PC-3 (cell line): ENCODE data around the gene COG5. TPM values are rescaled to one million over a fixed set of nuclear protein-coding genes. Genes with fewer than 3 reads are reported as not detected.

Source experiments
- ATAC-seq: fragments of 200-7000 bp; cut with Tn5 transposase; 2 replicates; pipeline ENCODE4 v1.9.1; 2020; ENCODE audit warnings: mild to moderate bottlenecking, moderate library complexity
- BruUV-seq: library from RNA; stranded (reverse); fragments of 400-500 nt; replicated peaks from 2 replicates; lab custom pipeline; 2021; lab: Mats Ljungman, UMichigan
- CTCF ChIA-PET: fragments of 300-600 bp; sonication (Branson Sonifier 250); formaldehyde crosslinking; loops from one replicate; lab custom pipeline; 2022; ENCODE audit warnings: antibody characterized with exemption; lab: Charles Lee
- POLR2A ChIA-PET: fragments of 300-600 bp; sonication (Branson Sonifier 250); formaldehyde crosslinking; loops from one replicate; lab custom pipeline; 2022; ENCODE audit warnings: antibody characterized with exemption; ENCODE audit not compliant: unreplicated experiment; lab: Charles Lee
- DNase-seq: peaks from one replicate; pipeline ENCODE4 v3.0.0-alpha.2; 2015
- H2AFZ ChIP-seq: fragments of 300-600 bp; sonication (generic); 2 replicates; pipeline ENCODE4 v1.6.0; 2016; ENCODE audit warnings: antibody characterized with exemption, low read length
- H3F3A ChIP-seq: fragments of 300-600 bp; sonication (generic); one replicate; pipeline ENCODE4 v1.6.0; 2017; ENCODE audit warnings: antibody characterized with exemption, low read length, control low read depth, mild to moderate bottlenecking; ENCODE audit not compliant: unreplicated experiment
- H3K27ac ChIP-seq: fragments of 300-600 bp; sonication (generic); 2 replicates; pipeline ENCODE4 v1.5.1; 2016; ENCODE audit warnings: mild to moderate bottlenecking, low read length
- H3K27me3 ChIP-seq: fragments of 300-600 bp; sonication (generic); 2 replicates; pipeline ENCODE4 v1.6.1; 2016; ENCODE audit warnings: low read length, mixed read lengths
- H3K36me3 ChIP-seq: fragments of 300-600 bp; sonication (generic); 2 replicates; pipeline ENCODE4 v1.6.1; 2016; ENCODE audit warnings: low read depth, mixed run types, low read length, mixed read lengths
- H3K4me1 ChIP-seq: fragments of 300-600 bp; sonication (generic); 2 replicates; pipeline ENCODE4 v1.5.1; 2016; ENCODE audit warnings: low read length; ENCODE audit not compliant: insufficient read depth
- H3K4me2 ChIP-seq: fragments of 300-600 bp; sonication (generic); 2 replicates; pipeline ENCODE4 v1.6.0; 2016; ENCODE audit warnings: low read length
- H3K4me3 ChIP-seq: fragments of 300-600 bp; sonication (generic); 2 replicates; pipeline ENCODE4 v1.5.1; 2016; ENCODE audit warnings: mild to moderate bottlenecking, low read length, mixed read lengths
- H3K79me2 ChIP-seq: fragments of 300-600 bp; sonication (generic); 2 replicates; pipeline ENCODE4 v1.6.1; 2017; ENCODE audit warnings: low read length, mixed read lengths
- H3K9ac ChIP-seq: fragments of 300-600 bp; sonication (generic); 2 replicates; pipeline ENCODE4 v1.6.0; 2016; ENCODE audit warnings: mild to moderate bottlenecking, low read length
- H3K9me2 ChIP-seq: fragments of 300-600 bp; sonication (generic); replicated peaks from 2 replicates; pipeline ENCODE4 v1.6.1; 2016; ENCODE audit warnings: mixed run types, low read length, mixed read lengths
- H3K9me3 ChIP-seq: fragments of 300-600 bp; sonication (generic); 2 replicates; pipeline ENCODE4 v1.6.1; 2016; ENCODE audit warnings: low read length, mixed read lengths
- H4K20me1 ChIP-seq: fragments of 300-600 bp; sonication (generic); 2 replicates; pipeline ENCODE4 v1.6.1; 2016; ENCODE audit warnings: low read length, mixed read lengths
- EZH2 ChIP-seq: fragments of 300-600 bp; sonication (generic); IDR thresholded peaks from one replicate; pipeline ENCODE4 v1.6.1; 2017; ENCODE audit warnings: antibody characterized with exemption, mild to moderate bottlenecking, low read length; ENCODE audit not compliant: unreplicated experiment
- EZH2phosphoT487 ChIP-seq: fragments of 300-600 bp; sonication (generic); IDR thresholded peaks from 2 replicates; pipeline ENCODE4 v1.6.1; 2018; ENCODE audit warnings: mild to moderate bottlenecking, antibody characterized with exemption, low read length, borderline replicate concordance
- intact Hi-C: fragments of 100-400 bp; cut with micrococcal nuclease; formaldehyde crosslinking; loops from 2 replicates; pipeline ENCODE4 v1.9.0; 2023
- total RNA-seq: library from RNA; depleted of rRNA; stranded (reverse); fragments of >200 nt; gene quantifications from 2 replicates; pipeline ENCODE4 v1.2.3, GENCODE V29; 2014; rRNA removed
- TF ChIP-seq, protein P1 (sequence below): fragments of 300-600 bp; sonication (generic); conservative IDR thresholded peaks from 2 replicates; pipeline ENCODE4 v1.5.1; 2017; ENCODE audit warnings: antibody characterized with exemption, low read depth, mild to moderate bottlenecking, low read length

The COG5 gene
- total RNA-seq, 1 experiment from 2014 or later, result 51.7 TPM

- H3K9ac ChIP-seq, result no peak overlapping the region
- DNase-seq, result no peak
- no peaks in the 10 kb centered on the region for H3F3A ChIP-seq
- no peak overlapping the region for H3K4me2 ChIP-seq
- no peaks in the 10 kb centered on the region for H4K20me1 ChIP-seq
- no peaks in the 10 kb centered on the region for H3K79me2 ChIP-seq
- no peak overlapping the region for H3K27ac ChIP-seq
- ATAC-seq, result no peak
- CTCF ChIA-PET, result no interaction called here
- no peaks in the 10 kb centered on the region for H3K27me3 ChIP-seq
- POLR2A ChIA-PET, result no interaction called here
- TF ChIP-seq EZH2phosphoT487 (no peak), EZH2 (no peak)
- TF ChIP-seq, protein P1, sequence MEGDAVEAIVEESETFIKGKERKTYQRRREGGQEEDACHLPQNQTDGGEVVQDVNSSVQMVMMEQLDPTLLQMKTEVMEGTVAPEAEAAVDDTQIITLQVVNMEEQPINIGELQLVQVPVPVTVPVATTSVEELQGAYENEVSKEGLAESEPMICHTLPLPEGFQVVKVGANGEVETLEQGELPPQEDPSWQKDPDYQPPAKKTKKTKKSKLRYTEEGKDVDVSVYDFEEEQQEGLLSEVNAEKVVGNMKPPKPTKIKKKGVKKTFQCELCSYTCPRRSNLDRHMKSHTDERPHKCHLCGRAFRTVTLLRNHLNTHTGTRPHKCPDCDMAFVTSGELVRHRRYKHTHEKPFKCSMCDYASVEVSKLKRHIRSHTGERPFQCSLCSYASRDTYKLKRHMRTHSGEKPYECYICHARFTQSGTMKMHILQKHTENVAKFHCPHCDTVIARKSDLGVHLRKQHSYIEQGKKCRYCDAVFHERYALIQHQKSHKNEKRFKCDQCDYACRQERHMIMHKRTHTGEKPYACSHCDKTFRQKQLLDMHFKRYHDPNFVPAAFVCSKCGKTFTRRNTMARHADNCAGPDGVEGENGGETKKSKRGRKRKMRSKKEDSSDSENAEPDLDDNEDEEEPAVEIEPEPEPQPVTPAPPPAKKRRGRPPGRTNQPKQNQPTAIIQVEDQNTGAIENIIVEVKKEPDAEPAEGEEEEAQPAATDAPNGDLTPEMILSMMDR, result no peak
- intact Hi-C loops, result no loop called here
- no peaks in the 10 kb centered on the region for H3K9me3 ChIP-seq
- no TSS peak for BruUV-seq
- H3K4me3 ChIP-seq, result no peak overlapping the region
- no peak overlapping the region for H2AFZ ChIP-seq
- no peaks in the 10 kb centered on the region for H3K9me2 ChIP-seq
- H3K4me1 ChIP-seq, result peaks cover 11% of the 10 kb centered on the region
- H3K36me3 ChIP-seq, result no peaks in the 10 kb centered on the region
These were observed 408.9 kb downstream of the COG5 start for GRCh38 chr7:107154826-107155225.

- no peaks in the 10 kb centered on the region for H3K36me3 ChIP-seq
- H3K4me3 ChIP-seq, result no peak overlapping the region
- no peak overlapping the region for H3K27ac ChIP-seq
- no peaks in the 10 kb centered on the region for H3F3A ChIP-seq
- intact Hi-C loops, result no loop called here
- no TSS peak for BruUV-seq
- DNase-seq (peak; percentile 45), ATAC-seq (peak; percentile 67)
- peaks cover 12% of the 10 kb centered on the region for H3K4me1 ChIP-seq
- TF ChIP-seq, protein P1, result no peak
- TF ChIP-seq EZH2 (no peak), EZH2phosphoT487 (no peak)
- CTCF ChIA-PET, result interaction anchor here (0.6 to 1.1 kb wide), 4 partner anchors 10 to 737 kb away, joined by 3 to 11 read pairs (median 4); no protein-coding TSS in a partner anchor
- no peaks in the 10 kb centered on the region for H3K27me3 ChIP-seq
- no peaks in the 10 kb centered on the region for H4K20me1 ChIP-seq
- no peak overlapping the region for H3K4me2 ChIP-seq
- H3K9ac ChIP-seq, result no peak overlapping the region
- no peaks in the 10 kb centered on the region for H3K9me3 ChIP-seq
- no peaks in the 10 kb centered on the region for H3K79me2 ChIP-seq
- POLR2A ChIA-PET, result no interaction called here
- peak overlapping the region; percentile 43; the same call in 1 of the 2 replicates for H2AFZ ChIP-seq
- no peaks in the 10 kb centered on the region for H3K9me2 ChIP-seq
These were observed 411.7 kb downstream of the COG5 start for GRCh38 chr7:107152011-107152410.

Other genes starting within 250 kb of the COG5 start
- not detected in 2 replicates for gene GPR22, start 93.9 kb downstream of the COG5 start, total RNA-seq
- gene DUS4L, start 51 bp upstream of the COG5 start, total RNA-seq, result 10.2 and 12.9 TPM in 2 replicates
- 32.0 and 65.9 TPM in 2 replicates for gene BCAP29, start 16.3 kb upstream of the COG5 start, total RNA-seq
- not detected in 2 replicates for gene SLC26A4, start 96.9 kb upstream of the COG5 start, total RNA-seq
- gene CBLL1, start 180.2 kb upstream of the COG5 start, total RNA-seq, result 10.6 and 10.7 TPM in 2 replicates
- not detected in 2 replicates for gene SLC26A3, start 239.3 kb upstream of the COG5 start, total RNA-seq